Hippocampal formation (tissue), 2 donors: ENCODE measurements around the gene NDUFV1.
"Not testable (repeated sequence)": the region's sequence is repeated elsewhere in the genome, so short reads cannot be mapped to it uniquely, and the experiment has no call there.

Source experiments
- DNase-seq, 2 donors: peaks; one replicate each; lab custom pipeline; 2025; lab: John Stamatoyannopoulos, UW

NDUFV1 gene

GRCh38 chr11:67586568-67587250 lies 20.0 kb upstream of the NDUFV1 start:
- DNase-seq, result no peak

GRCh38 chr11:67588136-67588503 lies 18.6 kb upstream of the NDUFV1 start:
- DNase-seq, result no peak

DNA sequence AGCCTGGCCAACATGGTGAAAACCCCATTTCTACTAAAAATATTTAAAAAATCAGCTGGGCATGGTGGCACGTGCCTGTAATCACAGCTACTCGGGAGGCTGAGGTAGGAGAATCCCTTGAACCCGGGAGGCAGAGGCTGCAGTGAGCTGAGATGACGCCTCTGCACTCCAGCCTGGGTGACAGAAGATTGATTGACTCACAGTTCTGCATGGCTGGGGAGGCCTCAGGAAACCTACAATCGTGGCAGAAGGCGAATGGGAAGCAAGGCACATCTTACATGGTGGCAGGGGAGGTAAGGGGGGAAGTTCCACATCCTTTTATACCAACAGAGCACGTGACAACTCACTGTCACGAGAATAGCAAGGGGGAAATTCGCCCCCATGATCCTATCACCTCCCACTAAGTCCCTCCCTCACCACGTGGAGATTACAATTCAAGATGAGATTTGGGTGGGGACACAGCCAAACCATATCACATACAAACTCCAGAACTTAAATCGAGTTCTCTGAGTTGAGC lies 17.8 kb upstream of the NDUFV1 start:
- not testable (repeated sequence) for DNase-seq

DNA sequence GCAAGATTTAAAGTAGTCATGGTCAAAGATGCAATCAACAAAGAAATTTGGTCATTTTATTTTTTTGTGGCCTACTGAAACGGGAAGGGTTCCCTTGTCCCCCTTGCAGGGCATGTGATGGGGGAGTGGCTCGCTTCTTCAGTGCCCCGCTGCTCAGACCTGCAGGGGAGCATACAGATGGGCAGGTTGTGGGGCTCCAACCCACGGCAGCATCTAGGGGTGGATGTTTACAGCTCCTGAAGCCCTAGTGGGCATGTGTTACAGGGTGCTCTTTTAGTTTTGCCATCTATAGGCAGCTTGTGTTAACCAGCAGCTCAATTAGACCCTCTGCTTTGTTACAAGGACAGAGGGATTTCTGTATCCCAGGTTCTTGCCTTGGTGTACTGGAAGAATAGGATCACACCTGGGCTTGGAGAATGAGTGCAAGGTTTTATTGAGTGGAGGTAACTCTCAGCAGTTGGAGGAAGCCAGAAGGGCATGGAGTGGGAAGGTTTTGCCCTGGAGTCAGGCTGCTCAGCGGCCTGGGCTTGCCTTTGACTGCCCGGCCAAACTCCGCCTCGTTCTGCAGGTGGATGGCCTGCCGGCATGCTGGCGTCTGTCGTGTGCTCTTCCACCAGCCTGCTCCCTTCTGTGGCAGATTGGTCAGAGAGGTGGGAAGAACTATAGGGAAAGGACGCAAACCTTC lies 13.7 kb upstream of the NDUFV1 start:
- DNase-seq, result no peak

DNA sequence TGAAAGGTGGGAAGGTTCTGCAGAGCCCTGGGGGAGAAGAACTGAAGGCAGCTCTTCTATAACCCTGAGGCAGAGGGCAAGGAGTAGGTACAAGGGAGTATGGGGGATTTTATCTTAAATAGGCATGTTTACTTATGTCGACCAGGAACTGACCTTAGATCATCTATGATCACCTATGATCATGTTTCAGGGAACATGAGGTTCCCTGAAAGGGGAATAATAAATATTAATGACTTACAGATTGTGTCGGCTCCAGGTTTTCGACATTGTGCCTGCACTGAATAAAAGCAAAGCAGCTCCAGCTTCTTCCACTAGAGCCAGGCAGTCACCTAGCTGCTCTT lies 13.2 kb upstream of the NDUFV1 start:
- DNase-seq, result no peak

DNA sequence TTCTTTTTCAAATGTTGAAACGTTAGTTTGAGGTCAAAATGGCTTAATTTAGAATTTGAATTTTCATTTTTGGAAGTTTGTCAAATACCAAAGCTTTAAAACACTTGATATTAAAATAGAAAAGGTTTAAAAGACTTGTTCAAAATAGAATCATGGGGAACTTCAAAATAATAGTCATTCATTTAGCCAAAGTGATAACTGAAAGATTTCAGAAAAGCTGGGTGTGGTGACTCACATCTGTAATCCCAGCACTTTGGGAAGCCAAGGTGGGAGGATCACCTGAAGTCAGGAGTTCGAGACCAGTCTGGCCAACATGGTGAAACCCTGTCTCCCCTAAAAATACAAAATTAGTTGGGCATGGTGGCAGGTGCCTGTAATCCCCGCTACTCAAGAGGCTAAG lies 12.3 kb upstream of the NDUFV1 start:
- DNase-seq, result no peak

DNA sequence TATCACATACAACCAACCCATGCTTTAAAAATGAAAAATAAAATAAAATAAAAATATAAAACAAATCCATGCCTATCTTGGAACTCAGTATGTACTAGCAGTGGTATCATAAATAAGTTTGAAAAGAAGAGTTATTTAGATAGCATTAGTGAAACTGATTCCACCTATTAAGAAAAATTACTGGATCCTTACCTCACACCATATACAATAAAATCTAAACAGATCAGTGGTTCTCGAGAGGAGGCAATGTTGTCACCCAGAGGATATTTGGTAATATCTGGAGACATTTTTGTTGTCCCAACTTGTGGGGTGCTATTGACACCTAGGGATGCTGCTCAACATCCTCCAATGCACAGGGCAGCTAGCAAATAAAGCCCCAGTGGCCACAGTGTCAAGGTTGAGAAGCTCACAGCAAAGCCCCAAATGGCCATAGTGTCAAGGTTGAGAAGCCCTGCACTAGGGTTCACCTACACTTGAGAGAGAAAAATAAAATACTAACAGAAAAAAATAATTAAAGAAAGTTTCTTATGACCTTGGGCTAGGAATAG lies 9.9 kb upstream of the NDUFV1 start:
- no peak for DNase-seq

DNA sequence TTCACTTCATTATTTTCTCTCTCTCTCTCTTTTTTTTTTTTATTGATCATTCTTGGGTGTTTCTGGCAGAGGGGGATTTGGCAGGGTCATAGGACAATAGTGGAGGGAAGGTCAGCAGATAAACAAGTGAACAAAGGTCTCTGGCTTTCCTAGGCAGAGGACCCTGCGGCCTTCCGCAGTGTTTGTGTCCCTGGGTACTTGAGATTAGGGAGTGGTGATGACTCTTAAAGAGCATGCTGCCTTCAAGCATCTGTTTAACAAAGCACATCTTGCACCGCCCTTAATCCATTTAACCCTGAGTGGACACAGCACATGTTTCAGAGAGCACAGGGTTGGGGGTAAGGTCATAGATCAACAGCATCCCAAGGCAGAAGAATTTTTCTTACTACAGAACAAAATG lies 9.3 kb upstream of the NDUFV1 start:
- DNase-seq, result not testable (repeated sequence)

DNA sequence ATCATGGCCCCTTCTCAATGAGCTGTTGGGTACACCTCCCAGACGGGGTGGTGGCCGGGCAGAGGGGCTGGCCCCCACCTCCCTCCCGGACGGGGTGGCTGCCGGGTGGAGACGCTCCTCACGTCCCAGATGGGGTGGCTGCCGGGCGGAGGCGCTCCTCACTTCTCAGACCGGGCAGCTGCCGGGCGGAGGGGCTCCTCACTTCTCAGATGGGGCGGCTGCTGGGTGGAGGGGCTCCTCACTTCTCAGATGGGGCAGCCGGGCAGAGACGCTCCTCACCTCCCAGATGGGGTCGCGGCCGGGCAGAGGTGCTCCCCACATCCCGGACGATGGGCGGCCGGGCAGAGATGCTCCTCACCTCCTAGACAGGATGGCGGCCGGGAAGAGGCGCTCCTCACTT lies 8.8 kb upstream of the NDUFV1 start:
- not testable (repeated sequence) for DNase-seq

- no peak for DNase-seq
Observed at GRCh38 chr11:67599149-67599548, 7.6 kb upstream of the NDUFV1 start.

DNA sequence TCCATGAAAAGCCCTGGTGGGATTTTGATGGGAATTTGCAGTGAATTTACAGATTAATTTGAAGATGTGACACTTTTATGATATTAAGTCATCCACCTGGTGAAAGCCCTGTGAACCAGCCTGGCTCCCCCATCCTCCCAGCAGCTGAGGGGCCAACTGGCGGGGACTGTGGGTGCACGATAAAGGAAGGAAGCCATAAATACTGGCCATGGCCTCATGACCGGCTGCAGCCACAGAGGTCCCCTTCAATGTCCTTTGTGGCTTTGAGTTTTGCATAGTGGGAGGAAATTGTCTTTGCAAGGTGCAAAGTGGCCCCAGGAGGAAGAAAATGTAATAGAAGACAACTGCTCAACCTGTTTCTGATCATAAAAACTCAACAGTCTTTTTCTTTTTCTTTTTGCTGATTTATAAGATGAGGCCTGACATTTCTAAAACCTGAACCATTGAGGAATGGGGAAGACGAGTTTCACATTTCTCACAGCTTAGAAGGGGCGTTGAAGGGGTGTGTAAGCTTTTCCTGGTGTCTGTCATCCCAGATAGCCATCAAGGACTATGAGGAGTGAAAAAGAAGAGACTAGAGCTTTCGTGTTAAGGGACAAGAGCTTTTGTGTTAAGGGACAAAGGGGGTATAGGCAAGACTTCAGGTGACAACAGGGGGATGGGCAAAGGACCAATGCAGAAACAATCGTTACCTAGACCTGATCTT lies 6.3 kb upstream of the NDUFV1 start:
- DNase-seq, result no peak

- no peak for DNase-seq
Observed at GRCh38 chr11:67601098-67601497, 5.6 kb upstream of the NDUFV1 start.

- DNase-seq, result not testable (repeated sequence)
Observed at GRCh38 chr11:67604119-67604518, 2.6 kb upstream of the NDUFV1 start.

GRCh38 chr11:67604815-67605214 lies 1.9 kb upstream of the NDUFV1 start:
- DNase-seq, result no peak

DNA sequence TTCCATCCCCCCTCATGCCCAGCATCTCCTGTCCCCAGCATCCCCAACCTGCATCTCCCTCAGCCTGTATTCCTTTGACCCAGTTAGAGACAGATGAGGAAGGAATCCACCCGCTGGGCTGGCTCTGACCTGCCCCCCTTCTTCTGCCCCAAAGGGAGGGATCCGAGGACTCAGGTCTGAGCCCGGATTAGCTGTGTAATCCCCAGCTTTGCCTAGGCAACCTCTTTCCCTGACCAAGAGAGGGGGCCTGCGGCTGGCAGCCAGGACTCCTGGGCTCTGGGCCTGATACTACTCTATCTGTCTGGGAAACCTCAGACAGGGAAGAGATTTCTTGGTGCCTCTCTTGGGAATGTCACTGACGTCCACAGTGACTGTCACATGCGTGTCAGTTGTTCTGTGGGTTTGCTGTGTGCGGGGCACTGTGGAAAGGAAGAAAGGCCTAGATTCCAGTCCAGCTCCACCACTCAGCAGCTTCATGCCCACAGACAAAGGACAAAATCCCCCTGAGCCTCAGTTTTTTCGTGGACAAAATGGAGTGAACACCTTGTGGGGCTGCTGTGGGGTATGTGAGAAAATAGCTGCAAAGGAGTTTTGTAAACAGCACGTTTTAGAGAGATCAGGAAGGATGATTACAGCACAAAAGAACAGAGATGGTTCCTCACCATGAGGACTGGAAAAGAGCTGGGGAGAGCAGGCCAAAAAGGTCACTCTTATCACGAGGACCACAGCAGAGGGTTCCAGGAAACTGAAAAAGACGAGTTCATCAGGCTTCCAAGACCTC lies 1.3 kb upstream of the NDUFV1 start:
- no peak for DNase-seq

DNA sequence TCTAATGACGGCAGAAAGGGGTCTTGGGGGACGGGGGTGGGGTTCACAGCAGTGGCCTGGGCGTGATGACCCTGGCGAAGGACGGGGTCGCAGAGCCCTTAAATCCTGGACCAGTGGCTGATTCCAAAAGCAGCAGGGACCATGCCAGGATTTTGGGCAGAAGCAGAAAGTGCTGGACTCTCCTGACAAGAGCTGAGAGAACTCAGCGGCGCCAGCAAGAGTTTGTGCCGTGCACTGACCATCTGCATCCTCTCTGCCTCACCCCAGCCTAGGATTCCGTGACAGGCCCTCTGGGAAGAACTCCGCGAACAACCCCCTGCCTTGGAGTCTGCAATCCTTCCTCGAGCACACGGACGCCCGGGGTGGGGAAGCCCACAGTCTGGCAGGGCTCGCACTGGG lies 644 bp upstream of the NDUFV1 start:
- no peak for DNase-seq

GRCh38 chr11:67607507-67607906 lies 771 bp downstream of the NDUFV1 start:
- no peak for DNase-seq

DNA sequence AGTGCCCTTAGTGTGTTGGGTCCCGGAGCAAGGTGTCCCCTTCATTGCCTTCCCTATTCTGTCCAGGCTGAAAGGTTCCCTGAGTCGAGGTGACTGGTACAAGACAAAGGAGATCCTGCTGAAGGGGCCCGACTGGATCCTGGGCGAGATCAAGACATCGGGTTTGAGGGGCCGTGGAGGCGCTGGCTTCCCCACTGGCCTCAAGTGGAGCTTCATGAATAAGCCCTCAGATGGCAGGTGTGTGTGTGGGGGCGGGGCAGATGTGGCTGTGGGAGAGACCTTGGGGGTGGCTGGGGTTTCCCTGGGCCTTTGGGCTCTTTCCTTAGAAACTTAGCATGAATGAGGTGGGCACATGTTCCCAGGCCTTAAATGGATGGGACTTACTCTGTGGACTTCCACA lies 1.8 kb downstream of the NDUFV1 start:
- no peak for DNase-seq

- DNase-seq, result no peak
Observed at GRCh38 chr11:67609316-67609715, 2.6 kb downstream of the NDUFV1 start.

- no peak for DNase-seq
Observed at GRCh38 chr11:67610302-67610868, 3.6 kb downstream of the NDUFV1 start.

GRCh38 chr11:67611165-67611564 lies 4.4 kb downstream of the NDUFV1 start:
- no peak for DNase-seq
